ENCODE data around the gene SLC45A1. TPM values are rescaled to one million over a fixed set of nuclear protein-coding genes. Genes with fewer than 3 reads are reported as not detected.

Gene SLC45A1
- total and polyA plus RNA-seq, 4 donors, result 3.3 to 30.2 (median 19.4) TPM

DNA sequence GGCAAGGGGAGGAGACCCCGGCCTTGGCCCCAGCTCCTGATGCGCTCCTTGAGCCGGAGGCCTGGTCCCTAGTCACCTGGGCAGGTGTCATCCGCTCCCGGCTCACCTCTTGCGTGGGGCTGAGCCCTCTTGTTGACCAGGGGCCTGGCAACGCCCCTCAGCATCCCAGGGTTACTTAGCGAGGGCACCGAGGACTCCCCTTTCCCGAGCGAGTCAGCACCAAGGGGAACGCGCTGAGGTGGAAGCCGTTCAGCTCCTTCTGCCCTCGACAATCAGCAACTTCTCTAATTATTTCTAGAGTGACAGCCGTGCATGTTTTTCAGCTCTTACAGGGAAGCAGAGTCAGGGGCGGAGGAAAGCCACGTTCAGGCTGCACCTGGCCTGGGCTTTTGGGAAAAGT, 522 bp downstream of the SLC45A1 start:
- 6% methylated on average over 18 of the region's 18 CpGs for WGBS (ENCODE audit: insufficient coverage)
- Histone ChIP-seq H3K27ac (ENCODE audit: low read depth, low read length) (no peak overlapping the region), H3K4me3 (ENCODE audit: low read depth, low read length) (peak overlapping the region; percentile 46), H3K4me1 (ENCODE audit: control insufficient read depth, insufficient read depth, low read length) (peaks cover 42% of the 10 kb centered on the region), H3K27me3 (ENCODE audit: control insufficient read depth, insufficient read depth, low read length) (no peaks in the 10 kb centered on the region), H3K9me3 (ENCODE audit: control insufficient read depth, insufficient read depth, low read length) (no peaks in the 10 kb centered on the region), H3K36me3 (ENCODE audit: control insufficient read depth, insufficient read depth, low read length) (peaks cover 2% of the 10 kb centered on the region)
- peak in 1 of 6 donors; percentile 51 for DNase-seq (ENCODE audit: low read depth in 4 of 6, low spot score in 6 of 6)

DNA sequence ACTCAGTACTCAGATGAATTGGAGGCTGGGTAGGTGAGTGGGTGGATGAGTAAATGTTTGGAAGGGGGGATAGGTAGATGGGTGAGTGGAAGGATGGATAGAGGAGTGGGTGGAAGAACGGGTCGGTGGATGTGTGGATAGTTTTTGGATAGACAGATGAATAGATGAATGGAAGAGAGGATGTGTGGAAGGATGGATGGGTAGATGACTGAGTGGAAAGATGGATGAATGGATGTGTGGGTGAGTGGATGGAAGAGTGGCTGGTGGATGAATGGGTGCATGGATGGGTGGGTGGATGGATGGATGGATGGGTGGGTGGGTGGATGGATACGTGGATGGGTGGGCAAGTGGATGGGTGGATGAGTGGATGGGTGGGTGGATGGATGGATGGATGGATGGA, 3.7 kb downstream of the SLC45A1 start:
- Histone ChIP-seq H3K36me3 (ENCODE audit: control insufficient read depth, insufficient read depth, low read length) (peaks cover 25% of the 10 kb centered on the region), H3K27me3 (ENCODE audit: control insufficient read depth, insufficient read depth, low read length) (no peaks in the 10 kb centered on the region), H3K27ac (ENCODE audit: low read depth, low read length) (no peak overlapping the region), H3K4me1 (ENCODE audit: control insufficient read depth, insufficient read depth, low read length) (peaks cover 20% of the 10 kb centered on the region), H3K4me3 (ENCODE audit: low read depth, low read length) (no peak overlapping the region), H3K9me3 (ENCODE audit: control insufficient read depth, insufficient read depth, low read length) (no peaks in the 10 kb centered on the region)
- no peak for DNase-seq (ENCODE audit: low read depth in 4 of 6, low spot score in 6 of 6)
- 100% methylated on average over 3 of the region's 3 CpGs for WGBS (ENCODE audit: insufficient coverage)

DNA sequence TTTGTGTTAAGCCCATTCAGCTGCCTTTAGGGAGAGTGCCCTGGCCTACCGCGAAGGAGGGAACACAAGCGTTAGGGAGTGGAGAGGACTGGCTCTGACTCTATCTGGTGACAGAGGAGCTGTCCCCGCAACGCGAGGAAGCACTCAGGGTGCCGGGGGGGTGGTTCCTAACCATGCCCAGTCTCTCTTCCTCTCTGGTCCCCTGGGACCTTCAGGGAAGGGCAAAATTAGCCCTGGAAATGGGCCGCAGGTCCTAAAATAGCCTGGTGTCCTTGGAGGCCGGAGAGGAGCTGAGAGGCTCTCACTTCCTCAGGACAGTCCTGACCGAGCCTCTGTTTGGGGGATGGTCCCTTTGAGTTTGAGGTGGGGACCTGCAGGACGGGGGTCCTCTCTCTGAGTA, 5.8 kb downstream of the SLC45A1 start:
- no peak overlapping the region for H3K4me3 ChIP-seq (ENCODE audit: low read depth, low read length)
- DNase-seq (ENCODE audit: low read depth in 4 of 6, low spot score in 6 of 6), result no peak
- no peaks in the 10 kb centered on the region for H3K9me3 ChIP-seq (ENCODE audit: control insufficient read depth, insufficient read depth, low read length)
- no peaks in the 10 kb centered on the region for H3K27me3 ChIP-seq (ENCODE audit: control insufficient read depth, insufficient read depth, low read length)
- peaks cover 5% of the 10 kb centered on the region for H3K4me1 ChIP-seq (ENCODE audit: control insufficient read depth, insufficient read depth, low read length)
- 87% methylated on average over 7 of the region's 11 CpGs for WGBS (ENCODE audit: insufficient coverage)
- H3K27ac ChIP-seq (ENCODE audit: low read depth, low read length), result no peak overlapping the region
- peaks cover 43% of the 10 kb centered on the region for H3K36me3 ChIP-seq (ENCODE audit: control insufficient read depth, insufficient read depth, low read length)

DNA sequence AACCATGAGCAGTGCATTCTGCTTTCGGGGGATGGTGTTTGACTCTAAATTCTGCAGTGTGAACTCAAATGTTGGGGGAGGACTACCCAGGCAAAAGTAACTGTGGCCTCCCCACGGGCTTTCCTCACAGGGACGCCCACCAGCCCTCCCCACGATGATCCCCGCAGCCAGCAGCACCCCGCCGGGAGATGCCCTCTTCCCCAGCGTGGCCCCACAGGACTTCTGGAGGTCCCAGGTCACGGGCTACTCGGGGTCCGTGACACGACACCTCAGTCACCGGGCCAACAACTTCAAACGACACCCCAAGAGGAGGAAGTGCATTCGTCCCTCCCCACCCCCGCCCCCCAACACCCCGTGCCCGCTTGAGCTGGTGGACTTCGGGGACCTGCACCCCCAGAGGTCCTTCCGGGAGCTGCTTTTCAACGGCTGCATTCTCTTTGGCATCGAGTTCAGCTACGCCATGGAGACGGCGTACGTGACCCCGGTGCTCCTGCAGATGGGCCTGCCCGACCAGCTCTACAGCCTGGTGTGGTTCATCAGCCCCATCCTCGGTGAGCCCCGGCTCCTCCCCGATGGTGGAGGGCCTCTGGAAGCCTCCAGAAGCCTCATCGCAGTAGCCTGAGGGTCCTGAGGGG, 6.4 kb downstream of the SLC45A1 start:
- Histone ChIP-seq H3K4me1 (ENCODE audit: control insufficient read depth, insufficient read depth, low read length) (peaks cover 4% of the 10 kb centered on the region), H3K36me3 (ENCODE audit: control insufficient read depth, insufficient read depth, low read length) (peaks cover 47% of the 10 kb centered on the region), H3K27ac (ENCODE audit: low read depth, low read length) (no peak overlapping the region), H3K9me3 (ENCODE audit: control insufficient read depth, insufficient read depth, low read length) (no peaks in the 10 kb centered on the region), H3K4me3 (ENCODE audit: low read depth, low read length) (no peak overlapping the region), H3K27me3 (ENCODE audit: control insufficient read depth, insufficient read depth, low read length) (no peaks in the 10 kb centered on the region)
- 87% methylated on average over 29 of the region's 32 CpGs for WGBS (ENCODE audit: insufficient coverage)
- no peak for DNase-seq (ENCODE audit: low read depth in 4 of 6, low spot score in 6 of 6)

DNA sequence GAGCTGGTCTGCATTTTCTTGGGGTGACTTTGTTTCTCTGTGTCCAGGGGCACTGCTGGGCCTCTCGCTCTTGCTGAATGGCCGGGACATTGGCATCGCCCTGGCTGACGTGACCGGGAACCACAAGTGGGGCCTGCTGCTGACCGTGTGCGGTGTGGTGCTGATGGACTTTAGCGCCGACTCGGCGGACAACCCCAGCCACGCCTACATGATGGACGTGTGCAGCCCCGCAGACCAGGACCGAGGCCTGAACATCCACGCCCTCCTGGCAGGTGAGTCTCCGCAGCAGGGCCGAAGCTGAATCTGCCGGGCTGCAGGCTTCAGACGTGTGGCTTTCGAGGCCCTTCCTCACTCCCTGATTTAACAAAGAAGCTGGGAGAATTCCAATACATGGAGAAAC, 7.9 kb downstream of the SLC45A1 start:
- no peak for DNase-seq (ENCODE audit: low read depth in 4 of 6, low spot score in 6 of 6)
- peaks cover 6% of the 10 kb centered on the region for H3K4me1 ChIP-seq (ENCODE audit: control insufficient read depth, insufficient read depth, low read length)
- H3K9me3 ChIP-seq (ENCODE audit: control insufficient read depth, insufficient read depth, low read length), result no peaks in the 10 kb centered on the region
- no peaks in the 10 kb centered on the region for H3K27me3 ChIP-seq (ENCODE audit: control insufficient read depth, insufficient read depth, low read length)
- H3K4me3 ChIP-seq (ENCODE audit: low read depth, low read length), result no peak overlapping the region
- peaks cover 61% of the 10 kb centered on the region for H3K36me3 ChIP-seq (ENCODE audit: control insufficient read depth, insufficient read depth, low read length)
- no peak overlapping the region for H3K27ac ChIP-seq (ENCODE audit: low read depth, low read length)
- WGBS (ENCODE audit: insufficient coverage), result 88% methylated on average over 21 of the region's 21 CpGs

DNA sequence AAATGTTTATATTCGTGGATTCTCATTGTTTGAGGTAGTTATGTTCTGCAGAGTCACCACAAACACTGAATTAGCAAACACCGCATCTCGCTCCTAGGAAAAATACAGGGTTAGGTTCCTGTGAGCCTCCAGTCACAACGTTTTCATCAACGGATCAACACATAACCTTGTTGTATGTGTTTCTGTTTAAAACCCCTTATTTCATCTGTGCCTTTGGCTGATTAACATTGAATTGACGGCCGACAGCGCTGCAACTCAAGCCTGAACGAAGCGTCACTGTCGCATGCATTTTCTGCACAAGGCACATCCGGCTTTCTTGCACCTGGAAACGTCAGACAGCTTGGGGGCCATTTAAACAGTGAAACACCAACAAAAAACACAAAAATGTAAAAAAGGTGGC, 8.4 kb downstream of the SLC45A1 start:
- 97% methylated on average over 8 of the region's 13 CpGs for WGBS (ENCODE audit: insufficient coverage)
- H3K36me3 ChIP-seq (ENCODE audit: control insufficient read depth, insufficient read depth, low read length), result peaks cover 62% of the 10 kb centered on the region
- no peak for DNase-seq (ENCODE audit: low read depth in 4 of 6, low spot score in 6 of 6)
- no peaks in the 10 kb centered on the region for H3K27me3 ChIP-seq (ENCODE audit: control insufficient read depth, insufficient read depth, low read length)
- peaks cover 6% of the 10 kb centered on the region for H3K4me1 ChIP-seq (ENCODE audit: control insufficient read depth, insufficient read depth, low read length)
- no peak overlapping the region for H3K27ac ChIP-seq (ENCODE audit: low read depth, low read length)
- H3K9me3 ChIP-seq (ENCODE audit: control insufficient read depth, insufficient read depth, low read length), result no peaks in the 10 kb centered on the region
- H3K4me3 ChIP-seq (ENCODE audit: low read depth, low read length), result no peak overlapping the region

DNA sequence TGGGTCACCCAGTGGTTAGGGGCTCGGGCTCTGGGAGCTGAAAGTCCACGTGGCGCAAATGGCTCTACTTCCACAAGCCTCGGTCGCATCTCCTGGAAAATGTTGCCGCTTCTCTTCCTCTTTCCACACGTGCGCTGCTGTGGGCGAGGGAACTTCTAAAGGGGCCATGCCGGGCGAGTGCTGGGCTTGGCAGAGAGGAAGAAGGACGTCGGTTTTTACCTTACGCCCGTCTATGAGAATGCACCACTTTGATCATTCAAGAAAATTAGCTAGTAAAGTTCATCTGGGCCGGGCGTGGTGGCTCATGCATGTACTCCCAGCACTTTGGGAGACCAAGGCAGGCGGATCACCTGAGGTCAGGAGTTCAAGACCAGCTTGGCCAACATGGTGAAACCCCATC, 10.4 kb downstream of the SLC45A1 start:
- no peak for DNase-seq (ENCODE audit: low read depth in 4 of 6, low spot score in 6 of 6)
- WGBS (ENCODE audit: insufficient coverage), result 91% methylated on average over 17 of the region's 18 CpGs
- Histone ChIP-seq H3K36me3 (ENCODE audit: control insufficient read depth, insufficient read depth, low read length) (peaks cover 77% of the 10 kb centered on the region), H3K27ac (ENCODE audit: low read depth, low read length) (no peak overlapping the region), H3K4me1 (ENCODE audit: control insufficient read depth, insufficient read depth, low read length) (peaks cover 6% of the 10 kb centered on the region), H3K9me3 (ENCODE audit: control insufficient read depth, insufficient read depth, low read length) (no peaks in the 10 kb centered on the region), H3K4me3 (ENCODE audit: low read depth, low read length) (no peak overlapping the region), H3K27me3 (ENCODE audit: control insufficient read depth, insufficient read depth, low read length) (no peaks in the 10 kb centered on the region)

DNA sequence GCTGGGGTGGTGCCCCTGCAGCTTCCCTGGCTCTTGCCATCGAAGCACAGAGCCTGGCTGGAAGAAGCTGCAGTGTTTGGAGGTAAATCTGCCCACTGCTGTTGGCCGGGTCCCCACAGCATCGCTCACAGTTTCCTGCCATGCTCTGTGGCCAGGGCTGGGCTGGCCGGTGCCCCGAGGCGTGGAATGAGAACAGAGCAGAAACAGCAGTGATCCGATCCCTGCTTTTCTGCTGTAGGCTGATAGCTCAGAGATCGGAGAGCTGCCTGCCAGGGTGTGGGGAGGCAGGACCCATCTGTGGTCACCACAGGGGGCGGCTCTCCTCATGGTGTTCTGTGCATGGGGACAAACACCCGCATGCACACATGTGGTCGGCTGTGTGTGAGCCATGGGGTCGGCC, 11.5 kb downstream of the SLC45A1 start:
- WGBS (ENCODE audit: insufficient coverage), result 67% methylated on average over 12 of the region's 12 CpGs
- Histone ChIP-seq H3K27me3 (ENCODE audit: control insufficient read depth, insufficient read depth, low read length) (no peaks in the 10 kb centered on the region), H3K36me3 (ENCODE audit: control insufficient read depth, insufficient read depth, low read length) (peaks cover 79% of the 10 kb centered on the region), H3K4me3 (ENCODE audit: low read depth, low read length) (no peak overlapping the region), H3K9me3 (ENCODE audit: control insufficient read depth, insufficient read depth, low read length) (no peaks in the 10 kb centered on the region), H3K27ac (ENCODE audit: low read depth, low read length) (no peak overlapping the region), H3K4me1 (ENCODE audit: control insufficient read depth, insufficient read depth, low read length) (peaks cover 6% of the 10 kb centered on the region)
- DNase-seq (ENCODE audit: low read depth in 4 of 6, low spot score in 6 of 6), result no peak

DNA sequence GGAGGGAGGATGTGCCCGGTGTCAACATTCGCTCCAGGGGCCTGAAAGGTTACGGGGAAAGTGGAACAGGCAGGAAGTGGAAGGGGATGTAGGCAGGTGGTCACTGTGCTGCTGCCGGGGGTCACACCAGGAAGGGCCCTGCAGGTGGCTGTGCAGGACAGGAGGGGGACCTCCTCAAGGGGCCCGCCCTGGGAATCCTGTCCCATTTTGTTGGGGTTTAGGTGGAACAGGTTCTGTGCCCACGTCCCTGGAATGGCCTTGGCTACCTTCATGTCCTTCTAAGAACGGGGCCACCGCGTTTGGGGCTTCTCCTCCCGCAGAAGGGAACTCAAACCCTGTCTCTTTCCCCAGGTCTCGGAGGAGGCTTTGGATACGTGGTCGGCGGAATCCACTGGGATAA, 11.9 kb downstream of the SLC45A1 start:
- no peak for DNase-seq (ENCODE audit: low read depth in 4 of 6, low spot score in 6 of 6)
- WGBS (ENCODE audit: insufficient coverage), result 96% methylated on average over 14 of the region's 14 CpGs

DNA sequence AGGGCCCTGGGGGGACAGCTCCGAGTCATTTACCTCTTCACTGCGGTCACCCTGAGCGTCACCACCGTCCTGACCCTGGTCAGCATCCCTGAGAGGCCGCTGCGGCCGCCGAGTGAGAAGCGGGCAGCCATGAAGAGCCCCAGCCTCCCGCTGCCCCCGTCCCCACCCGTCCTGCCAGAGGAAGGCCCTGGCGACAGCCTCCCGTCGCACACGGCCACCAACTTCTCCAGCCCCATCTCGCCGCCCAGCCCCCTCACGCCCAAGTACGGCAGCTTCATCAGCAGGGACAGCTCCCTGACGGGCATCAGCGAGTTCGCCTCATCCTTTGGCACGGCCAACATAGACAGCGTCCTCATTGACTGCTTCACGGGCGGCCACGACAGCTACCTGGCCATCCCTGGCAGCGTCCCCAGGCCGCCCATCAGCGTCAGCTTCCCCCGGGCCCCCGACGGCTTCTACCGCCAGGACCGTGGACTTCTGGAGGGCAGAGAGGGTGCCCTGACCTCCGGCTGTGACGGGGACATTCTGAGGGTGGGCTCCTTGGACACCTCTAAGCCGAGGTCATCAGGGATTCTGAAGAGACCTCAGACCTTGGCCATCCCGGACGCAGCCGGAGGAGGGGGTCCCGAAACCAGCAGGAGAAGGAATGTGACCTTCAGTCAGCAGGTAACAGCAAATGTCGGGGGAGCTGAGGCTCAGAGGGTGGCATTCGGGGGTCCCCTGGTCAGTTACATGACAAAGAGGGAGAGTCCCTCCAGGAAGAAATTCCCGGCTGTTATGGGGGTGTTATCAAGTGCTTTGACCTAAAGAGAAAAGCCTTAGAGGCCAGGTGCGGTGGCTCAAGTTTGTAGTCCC, 12.6 kb downstream of the SLC45A1 start:
- 93% methylated on average over 46 of the region's 47 CpGs for WGBS (ENCODE audit: insufficient coverage)
- H3K27me3 ChIP-seq (ENCODE audit: control insufficient read depth, insufficient read depth, low read length), result no peaks in the 10 kb centered on the region
- no peaks in the 10 kb centered on the region for H3K9me3 ChIP-seq (ENCODE audit: control insufficient read depth, insufficient read depth, low read length)
- peaks cover 87% of the 10 kb centered on the region for H3K36me3 ChIP-seq (ENCODE audit: control insufficient read depth, insufficient read depth, low read length)
- H3K27ac ChIP-seq (ENCODE audit: low read depth, low read length), result no peak overlapping the region
- DNase-seq (ENCODE audit: low read depth in 4 of 6, low spot score in 6 of 6), result no peak
- H3K4me1 ChIP-seq (ENCODE audit: control insufficient read depth, insufficient read depth, low read length), result peaks cover 6% of the 10 kb centered on the region
- H3K4me3 ChIP-seq (ENCODE audit: low read depth, low read length), result no peak overlapping the region

More for the DNA sequence above, 11.9 kb downstream of the SLC45A1 start:
- no peak overlapping the region for H3K27ac ChIP-seq (ENCODE audit: low read depth, low read length)
- H3K4me3 ChIP-seq (ENCODE audit: low read depth, low read length), result no peak overlapping the region
- peaks cover 6% of the 10 kb centered on the region for H3K4me1 ChIP-seq (ENCODE audit: control insufficient read depth, insufficient read depth, low read length)
- H3K27me3 ChIP-seq (ENCODE audit: control insufficient read depth, insufficient read depth, low read length), result no peaks in the 10 kb centered on the region
- H3K36me3 ChIP-seq (ENCODE audit: control insufficient read depth, insufficient read depth, low read length), result peaks cover 81% of the 10 kb centered on the region
- H3K9me3 ChIP-seq (ENCODE audit: control insufficient read depth, insufficient read depth, low read length), result no peaks in the 10 kb centered on the region

All from spinal cord (tissue), 10 donors.